Measurements from ENCODE around the gene INSR.
"Not testable (repeated sequence)": the region's sequence is repeated elsewhere in the genome, so short reads cannot be mapped to it uniquely, and the experiment has no call there.

The INSR gene

DNA sequence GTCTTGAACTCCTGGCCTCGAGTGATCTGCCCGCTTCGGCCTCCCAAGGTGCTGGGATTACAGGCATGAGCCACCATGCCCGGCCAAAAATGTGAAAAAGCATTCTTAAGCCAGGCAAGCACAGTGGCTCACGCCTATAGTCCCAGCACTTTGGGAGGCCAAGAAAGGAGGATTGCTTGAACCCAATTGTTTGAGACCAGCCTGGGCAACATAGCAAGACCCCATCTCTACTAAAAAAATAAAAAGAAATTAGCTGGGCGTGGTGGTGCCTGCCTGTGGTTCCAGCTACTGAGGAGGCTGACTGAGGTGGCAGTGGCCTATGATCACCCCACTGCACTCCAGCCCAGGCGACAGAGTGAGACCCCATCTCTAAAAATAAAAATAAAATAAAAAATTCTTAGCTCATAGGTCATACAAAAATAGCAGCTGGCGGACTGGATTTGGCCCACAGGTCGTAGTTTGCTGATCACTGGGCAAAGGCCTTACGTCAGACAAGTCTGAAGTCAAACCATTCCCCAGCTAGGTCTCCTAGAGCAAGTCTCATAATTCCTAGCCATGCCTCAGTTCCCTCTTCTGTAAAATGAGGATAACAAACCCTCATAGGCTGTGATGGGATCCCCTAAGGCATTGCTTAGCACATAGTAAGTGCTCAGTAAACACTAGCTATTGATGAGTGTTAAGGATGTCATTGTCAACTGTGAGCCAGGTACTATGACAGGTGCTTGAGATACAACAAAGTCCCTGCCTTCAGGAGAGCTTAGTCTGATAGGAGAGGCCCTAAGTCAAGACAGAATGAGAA lies 36.0 kb downstream of the INSR start:
- no peak for DNase-seq (ENCODE audit: low read depth)

DNA sequence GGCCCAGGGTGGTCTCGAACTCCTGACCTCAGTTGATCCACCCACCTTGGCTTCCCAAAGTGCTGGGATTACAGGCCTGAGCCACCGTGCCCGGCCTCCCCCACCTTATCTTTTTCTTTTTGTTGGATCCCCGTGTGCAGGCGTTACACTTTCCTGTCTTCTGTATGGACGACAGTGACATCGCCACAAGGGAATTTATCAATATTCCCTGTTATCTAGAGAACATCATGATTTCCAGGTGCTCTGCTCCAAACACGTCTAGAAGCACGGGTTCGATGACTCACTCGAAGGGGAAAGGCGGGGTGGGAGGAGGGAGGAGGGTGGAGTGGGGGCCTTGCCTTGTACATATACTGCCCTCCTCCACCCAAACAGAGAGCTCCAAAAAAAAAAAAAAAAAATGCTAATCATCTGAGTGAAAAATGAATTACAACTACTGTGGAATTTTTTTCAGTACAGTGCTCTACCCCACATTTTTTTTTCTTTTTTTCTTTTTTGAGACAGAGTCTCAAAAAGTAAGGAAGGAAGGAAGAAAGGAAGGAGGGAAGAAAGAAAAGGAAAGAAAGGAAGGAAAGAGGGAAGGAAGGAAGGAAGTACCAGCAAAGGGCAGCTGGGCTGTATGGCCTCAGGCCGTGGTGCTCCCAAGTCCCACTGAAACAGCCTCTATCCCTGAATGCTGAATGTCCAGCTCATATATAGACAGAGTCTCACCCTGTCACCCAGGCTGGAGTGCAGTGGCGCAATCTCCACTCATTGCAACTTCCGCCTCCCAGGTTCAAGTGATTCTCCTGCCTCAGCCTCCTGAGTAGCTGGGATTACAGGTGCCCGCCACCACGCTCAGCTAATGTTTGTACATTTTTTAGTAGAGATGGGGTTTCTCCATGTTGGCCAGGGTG lies 36.8 kb downstream of the INSR start:
- no peak for DNase-seq (ENCODE audit: low read depth)

DNA sequence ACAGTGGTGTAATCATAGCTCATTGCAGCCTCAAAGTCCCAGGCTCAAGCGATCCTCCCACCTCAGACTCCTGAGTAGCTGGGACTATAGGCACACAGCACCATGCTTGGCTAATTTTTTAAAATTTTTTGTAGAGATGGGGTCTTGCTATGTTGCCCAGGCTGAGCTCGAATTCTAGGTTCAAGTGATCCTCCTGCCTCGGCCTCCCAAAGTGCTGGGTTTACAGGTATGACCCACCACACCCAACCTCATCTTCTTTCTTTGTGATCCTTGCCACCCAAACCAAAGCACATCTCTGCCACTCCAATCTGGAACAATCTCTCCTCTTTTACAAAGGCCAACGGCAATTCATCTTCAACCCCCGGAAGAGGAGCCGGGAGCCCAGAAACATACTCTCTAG lies 38.6 kb downstream of the INSR start:
- no peak for DNase-seq (ENCODE audit: low read depth)

DNA sequence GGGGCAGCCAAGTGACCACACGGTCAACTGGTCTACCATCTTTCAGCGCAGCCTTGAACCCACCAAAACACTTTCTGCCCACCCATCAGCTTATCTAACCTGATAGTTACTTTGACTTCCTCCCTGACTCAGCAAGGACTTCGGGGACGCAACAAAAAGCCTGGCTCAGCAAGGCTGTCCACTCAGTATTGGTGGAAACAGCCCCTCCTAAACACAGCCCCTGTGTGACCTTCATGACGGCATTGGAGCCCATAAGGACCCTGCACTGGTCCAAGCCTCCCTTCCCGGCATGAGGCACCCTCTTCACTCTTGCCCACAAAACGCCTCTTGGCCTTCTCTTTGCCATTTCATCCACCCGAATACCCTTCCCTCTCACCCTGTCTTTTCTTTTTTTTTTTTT lies 39.1 kb downstream of the INSR start:
- no peak for DNase-seq (ENCODE audit: low read depth)

DNA sequence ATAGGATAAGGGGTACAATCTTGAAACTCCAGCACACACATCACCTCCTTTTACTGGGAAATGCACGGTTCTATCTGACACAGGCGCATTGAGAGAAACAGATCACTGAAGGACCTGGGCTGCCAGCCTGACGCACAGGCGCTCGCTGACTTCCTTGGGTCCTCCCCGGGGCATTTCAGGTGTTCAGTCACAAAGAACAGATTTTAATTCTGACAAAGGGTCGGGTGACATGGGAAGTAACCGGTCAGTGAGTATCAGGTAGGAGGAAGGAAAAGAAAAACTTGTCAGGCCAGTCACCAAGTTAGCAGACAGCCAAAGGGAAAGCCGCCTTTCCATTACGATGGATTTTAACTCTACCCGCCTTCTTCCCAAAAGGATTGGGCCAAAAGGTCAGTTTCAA lies 39.6 kb downstream of the INSR start:
- DNase-seq (ENCODE audit: low read depth): no peak

DNA sequence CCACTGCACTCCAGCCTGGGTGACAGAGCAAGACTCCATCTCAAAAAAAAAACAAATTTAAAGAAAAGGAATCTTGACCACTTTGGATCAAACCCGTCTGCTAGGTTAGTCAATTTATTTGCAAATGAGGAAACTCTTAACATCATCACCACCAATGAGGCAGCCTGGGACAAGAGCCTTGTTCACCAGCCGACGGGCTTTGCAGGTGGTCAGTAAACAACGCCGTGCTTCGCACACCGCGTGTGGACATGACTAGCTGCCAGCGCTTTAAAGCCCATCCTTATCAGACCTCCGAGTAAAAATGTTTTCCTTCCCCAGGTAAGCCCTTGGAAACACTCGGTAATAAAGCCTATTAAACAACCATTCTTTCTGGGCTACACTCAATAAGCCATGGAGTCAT lies 41.9 kb downstream of the INSR start:
- DNase-seq (ENCODE audit: low read depth): no peak

DNA sequence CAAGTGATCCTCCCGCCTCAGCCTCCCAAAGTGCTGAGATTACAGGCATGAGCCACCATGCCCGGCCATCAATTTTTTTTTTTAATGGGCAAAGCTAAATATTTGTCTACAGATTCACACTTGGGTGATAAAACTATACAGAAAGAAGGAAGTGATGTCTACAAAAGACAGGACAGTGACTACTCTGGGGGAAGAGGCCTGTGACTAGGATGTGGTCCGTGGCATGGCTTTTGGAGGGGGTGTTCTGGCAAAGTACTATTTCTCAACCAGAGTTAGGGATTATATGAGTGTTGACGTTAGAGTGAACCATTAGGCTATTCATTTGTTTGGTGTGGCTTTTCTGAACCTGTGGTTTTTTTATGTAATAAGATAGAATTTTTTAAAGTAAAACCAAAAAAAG lies 42.7 kb downstream of the INSR start:
- no peak for DNase-seq (ENCODE audit: low read depth)

DNA sequence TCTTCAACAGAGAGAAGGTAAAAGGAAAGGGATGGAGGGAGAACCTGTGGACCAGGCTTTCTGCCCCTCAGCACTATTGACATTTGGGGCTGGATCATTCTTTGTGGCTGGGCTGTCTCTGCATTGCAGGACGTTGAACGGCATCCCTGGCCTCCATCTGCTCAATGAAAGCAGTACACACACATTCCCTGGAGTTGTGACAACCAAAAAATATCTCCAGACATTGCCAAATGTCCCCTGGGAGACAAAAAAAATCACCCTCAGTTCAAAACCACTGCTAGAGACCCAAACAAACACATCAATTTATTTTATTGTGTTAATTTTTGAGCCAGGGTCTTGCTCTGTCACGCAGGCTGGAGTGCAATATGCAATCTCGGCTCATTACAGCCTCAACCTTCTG lies 43.3 kb downstream of the INSR start:
- DNase-seq (ENCODE audit: low read depth): no peak

DNA sequence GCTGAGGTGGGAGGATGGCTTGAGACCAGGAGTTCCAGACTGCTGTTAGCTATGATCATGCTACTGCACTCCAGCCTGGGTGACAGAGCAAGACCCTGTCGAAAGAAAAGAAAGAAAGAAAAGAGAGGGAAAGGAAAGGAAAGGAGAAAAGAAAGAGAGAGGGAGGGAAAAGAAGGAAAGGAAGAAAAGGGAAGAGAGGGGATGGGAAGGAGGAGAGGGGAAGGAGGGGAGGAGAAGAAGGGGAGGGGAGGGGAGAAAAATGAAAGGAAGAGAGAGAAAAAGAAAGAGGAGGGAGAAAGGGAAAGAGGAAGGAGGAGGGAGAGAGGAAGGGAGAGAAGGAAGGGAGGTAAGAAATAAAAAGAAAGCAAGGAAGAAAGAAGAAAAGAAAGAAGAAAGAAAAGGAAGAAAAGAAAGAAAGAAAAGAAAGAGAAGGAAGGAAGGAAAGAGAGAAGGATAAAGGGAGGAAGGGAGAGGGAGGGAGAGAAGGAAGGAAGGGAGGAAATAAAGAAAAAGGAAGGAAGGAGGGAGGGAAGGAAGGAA lies 44.1 kb downstream of the INSR start:
- no peak for DNase-seq (ENCODE audit: low read depth)

DNA sequence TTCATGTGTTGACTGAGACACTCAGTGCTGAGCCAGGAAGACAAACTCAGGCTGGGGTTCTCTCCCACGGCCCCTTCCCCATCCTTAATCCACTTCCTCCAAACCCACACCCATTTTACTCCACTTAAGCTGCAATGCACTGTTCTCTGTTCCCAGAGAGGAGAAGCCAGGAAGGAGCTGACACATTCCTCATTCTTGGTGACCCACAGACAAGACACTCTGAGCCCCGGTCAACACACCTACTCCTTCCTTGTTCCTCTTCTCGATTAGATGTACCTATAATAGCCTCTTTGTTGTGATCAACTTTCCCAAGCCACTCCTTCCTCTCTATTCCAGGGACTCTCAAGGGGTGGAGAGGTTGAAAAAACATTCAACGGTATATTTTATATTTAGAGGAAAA lies 47.1 kb downstream of the INSR start:
- no peak for DNase-seq (ENCODE audit: low read depth)

DNA sequence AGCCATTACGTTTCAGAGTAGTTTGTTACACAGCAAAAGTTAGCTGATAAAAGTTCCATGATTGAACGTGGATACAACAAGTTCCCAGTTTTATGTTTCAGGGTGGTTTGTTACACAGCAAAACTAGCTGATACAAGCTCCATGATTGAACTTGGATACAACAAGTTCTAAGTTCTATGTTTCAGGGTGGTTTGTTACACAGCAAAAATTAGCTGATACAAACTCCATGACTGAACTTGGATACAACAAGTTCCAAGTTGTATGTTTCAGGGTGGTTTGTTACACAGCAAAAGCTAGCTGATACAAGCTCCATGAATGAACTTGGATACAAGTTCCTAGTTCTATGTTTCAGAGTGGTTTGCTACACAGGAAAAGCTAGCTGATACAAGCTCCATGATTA lies 47.6 kb downstream of the INSR start:
- no peak for DNase-seq (ENCODE audit: low read depth)

DNA sequence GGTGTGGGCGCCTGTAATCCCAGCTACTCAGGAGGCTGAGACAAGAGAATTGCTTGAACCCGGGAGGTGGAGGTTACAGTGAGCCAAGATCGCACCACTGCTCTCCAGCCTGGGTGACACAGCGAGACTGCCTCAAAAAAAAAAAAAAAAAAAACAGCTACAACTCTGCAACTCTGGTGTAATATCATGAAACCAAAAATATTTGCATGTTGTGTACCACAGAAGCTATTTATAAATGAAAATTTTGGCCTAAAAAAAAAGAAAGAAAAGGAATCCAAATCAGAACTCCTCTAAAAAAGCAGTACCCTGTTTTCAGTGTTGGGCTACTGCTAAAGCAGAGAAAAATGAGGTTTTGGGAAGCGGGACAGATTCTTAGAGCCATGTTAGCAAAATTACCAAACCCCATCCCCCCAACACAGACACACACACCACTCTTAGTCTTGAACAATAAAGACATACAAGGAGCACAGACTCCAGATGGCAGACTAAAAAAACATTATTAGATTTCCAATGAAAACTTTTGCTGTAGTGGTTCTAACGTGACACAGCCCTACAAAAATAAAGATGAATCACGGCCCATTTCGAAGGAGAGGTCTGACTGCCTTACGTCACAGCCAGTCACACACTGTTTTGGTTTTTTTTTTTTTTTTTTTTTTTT lies 51.5 kb downstream of the INSR start:
- DNase-seq (ENCODE audit: low read depth): no peak

DNA sequence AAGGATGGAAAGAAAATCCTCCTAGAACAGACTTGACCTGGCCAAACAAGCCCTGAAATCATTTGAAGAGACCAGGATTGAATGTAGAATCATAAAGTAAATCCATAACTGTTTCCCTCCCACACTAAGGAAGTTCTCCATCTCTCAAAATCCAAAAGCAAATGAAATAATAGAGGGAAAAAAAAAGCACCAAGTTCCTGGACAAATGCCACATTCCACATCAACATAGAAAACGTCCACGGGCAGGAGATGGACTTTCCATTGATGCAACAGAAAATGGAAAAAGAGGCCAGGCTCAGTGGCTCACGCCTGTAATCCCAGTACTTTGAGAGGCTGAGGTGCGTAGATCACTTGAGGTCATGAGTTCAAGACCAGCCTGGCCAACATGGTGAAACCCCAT lies 56.2 kb downstream of the INSR start:
- DNase-seq (ENCODE audit: low read depth): no peak

DNA sequence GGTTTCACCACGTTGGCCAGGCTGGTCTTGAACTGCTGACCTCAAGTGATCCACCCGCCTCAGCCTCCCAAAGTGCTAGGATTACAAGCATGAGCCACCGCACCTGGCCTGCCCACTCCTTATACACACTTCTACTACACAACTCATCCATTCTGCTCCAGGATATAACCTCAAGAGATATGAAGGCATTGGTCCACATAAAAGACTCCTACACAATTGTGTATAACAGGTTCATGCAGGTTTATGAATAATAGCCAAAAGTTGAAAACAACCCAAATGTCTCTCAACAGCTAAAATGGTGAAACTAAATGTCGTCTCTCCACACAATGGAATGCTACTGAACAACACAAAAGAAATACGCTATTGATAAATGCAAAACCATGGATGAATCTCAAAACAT lies 58.1 kb downstream of the INSR start:
- no peak for DNase-seq (ENCODE audit: low read depth)

DNA sequence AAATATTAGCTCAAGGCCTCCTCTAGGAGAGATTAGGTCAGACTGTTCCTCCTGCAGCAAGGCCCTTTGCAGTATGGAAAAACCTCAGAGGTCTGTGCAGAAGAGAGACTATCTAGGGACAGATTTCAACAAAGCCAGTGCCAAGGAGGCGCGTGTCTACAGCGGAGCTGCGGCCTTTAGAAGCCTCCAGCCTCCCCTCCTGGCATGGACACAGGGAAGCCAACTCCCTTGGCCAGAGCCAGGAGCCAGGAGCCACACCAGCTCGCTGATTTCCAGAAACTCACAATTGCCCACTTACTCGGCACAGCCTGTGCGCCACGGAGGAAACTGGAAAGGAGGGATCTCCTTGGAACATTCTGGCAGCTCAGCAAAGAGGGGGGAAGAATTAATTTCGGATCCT lies 63.4 kb downstream of the INSR start:
- no peak for DNase-seq (ENCODE audit: low read depth)

DNA sequence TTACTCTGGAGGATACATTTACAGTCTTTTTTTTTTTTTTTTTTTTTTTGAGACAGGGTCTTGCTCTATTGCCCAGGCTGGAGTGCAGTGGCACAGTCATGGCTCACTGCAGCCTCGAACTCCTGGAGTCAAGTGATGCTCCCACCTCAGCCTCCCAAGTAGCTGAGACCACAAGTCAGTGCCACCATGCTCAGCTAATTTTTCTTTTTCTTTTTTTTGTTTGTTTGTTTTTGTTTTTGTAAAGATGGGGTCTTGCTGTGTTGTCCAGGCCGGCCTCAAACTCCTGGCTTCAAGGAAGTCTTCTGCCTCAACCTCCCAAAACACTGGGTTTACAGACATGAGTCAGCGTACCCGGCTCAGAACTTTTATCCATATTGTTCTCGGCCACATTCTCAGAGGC lies 64.5 kb downstream of the INSR start:
- DNase-seq (ENCODE audit: low read depth): no peak

DNA sequence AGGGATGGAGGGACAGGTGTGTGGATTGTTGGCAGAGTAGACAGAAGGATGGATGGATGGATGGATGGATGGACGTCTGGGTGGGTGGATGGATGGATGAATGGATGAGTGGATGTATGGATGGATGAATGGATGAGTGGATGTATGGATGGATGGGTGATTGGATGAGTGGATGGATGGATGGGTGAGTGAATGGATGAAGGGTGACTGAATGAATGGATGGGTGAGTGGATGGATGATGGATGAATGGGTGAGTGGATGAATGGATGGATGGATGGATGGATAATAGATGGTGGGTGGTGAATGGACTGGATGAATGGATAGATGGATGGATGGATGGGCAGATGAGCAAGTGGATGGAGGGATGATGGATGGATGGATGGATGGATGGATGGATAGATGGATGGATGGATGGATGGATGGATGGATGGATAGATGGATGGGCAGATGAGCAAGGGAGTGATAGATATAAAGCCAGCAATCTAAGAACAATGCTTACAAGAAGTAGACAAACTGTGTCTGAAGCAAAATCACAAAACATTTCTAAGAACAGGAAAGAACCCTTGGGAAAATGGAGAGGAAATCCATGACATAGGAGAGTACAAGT lies 65.2 kb downstream of the INSR start:
- no peak for DNase-seq (ENCODE audit: low read depth)

DNA sequence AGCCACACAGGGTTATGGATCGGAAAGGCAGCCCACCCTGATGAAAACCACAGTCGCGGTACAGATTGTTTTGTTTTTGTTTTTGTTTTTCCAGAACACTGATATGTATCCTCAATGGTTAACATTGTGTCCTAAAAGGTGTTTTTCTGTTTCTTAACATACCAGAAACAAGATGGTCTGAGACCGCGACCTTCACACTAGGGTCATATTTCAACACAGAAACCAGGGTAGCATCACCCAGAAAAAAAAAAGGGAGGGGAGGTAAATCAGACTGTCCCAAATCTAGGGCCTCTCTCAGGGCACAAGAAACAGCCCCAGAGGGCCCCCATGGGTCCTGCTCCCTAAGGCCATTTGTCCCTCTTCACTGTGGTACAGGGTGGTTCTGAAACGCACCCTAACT lies 66.5 kb downstream of the INSR start:
- no peak for DNase-seq (ENCODE audit: low read depth)

DNA sequence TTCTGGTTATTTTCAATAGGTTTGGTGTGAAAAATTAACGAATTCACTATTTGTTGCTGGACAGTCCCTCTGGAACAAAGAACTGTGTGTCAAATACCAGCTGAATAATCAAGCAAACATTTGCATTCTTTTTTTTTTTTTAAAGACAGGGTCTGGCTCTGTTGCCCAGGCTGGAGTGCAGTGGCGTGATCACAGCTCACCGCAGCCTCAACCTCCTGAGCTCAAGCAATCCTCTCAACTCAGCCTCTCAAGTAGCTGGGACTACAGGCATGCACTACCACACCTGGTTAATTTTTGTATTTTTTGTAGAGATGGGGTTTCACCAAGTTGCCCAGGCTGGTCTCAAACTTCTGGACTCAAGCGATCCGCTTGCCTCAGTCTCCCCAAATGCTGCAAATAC lies 67.1 kb downstream of the INSR start:
- not testable (repeated sequence) for DNase-seq (ENCODE audit: low read depth)

DNA sequence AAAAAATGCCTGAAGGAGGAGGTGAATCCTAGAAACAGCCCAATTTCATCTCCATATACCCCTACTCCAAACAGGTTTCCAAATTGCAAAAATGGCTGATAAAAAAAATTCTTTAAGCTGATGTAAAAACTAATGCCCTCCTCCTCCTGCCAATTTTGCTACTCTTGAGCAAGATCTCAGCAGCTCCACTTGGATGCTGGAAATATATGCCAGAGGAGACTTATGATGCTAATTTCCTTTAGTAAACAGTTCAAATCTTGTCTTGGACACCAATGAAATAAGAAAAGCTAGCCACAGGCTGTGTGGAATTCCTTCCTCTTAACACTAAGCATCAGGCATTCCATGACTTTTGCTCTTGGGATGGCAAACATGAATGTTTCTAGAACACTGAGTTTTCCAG lies 67.5 kb downstream of the INSR start:
- no peak for DNase-seq (ENCODE audit: low read depth)

DNA sequence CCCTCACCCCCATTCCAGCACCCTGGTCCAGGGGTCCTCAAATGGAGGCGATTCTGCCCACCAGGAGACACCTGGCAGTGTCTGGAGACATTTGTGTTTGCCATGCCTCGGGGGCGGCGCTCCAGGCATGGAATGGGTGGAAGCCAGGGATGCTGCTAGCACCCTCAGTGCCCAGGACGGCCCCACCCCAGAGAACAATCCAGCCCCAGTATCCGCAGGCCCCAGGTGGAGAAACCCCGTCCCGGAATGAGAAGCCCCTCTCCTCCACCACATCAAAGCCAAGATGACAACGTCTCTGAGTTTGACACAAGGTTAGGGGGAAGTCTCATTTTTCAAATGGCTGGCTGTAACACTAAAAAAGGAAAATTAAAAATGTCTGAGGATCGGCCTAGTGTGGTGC lies 68.5 kb downstream of the INSR start:
- DNase-seq (ENCODE audit: low read depth): no peak

DNA sequence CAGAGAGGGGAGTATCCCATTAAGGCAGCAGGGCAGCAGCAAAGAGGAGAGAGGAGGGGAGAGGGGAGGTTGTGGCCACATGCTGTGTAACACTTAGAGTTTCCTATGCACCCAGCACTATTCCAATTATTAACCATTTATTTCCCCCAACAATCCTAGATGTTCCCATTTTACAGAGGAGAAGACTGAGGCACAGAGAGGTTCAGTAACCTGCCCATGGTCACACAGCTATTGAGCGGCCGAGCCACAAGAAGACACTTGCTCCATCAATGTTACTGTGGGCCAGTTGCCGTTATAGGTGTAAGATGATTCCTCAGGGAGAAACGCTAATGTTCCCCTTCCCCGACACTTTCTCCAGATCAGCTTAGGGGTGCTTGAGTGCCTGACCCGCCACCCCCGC lies 69.2 kb downstream of the INSR start:
- DNase-seq (ENCODE audit: low read depth): no peak

Measured in T follicular helper cell (primary cell).